Mammary epithelial cell (primary cell): ENCODE measurements around the gene KCND3.

ENCODE experiments used
- CTCF ChIP-seq, 2 donors: IDR thresholded peaks in 1 of 2; conservative IDR thresholded peaks in 1 of 2; 2 replicates each; pipeline ENCODE4 v1.5.1; 2011 to 2012; ENCODE audit warnings: inconsistent platforms in 2 of 2, low read length in 2 of 2, mild to moderate bottlenecking in 2 of 2, control low read depth in 1 of 2, low read depth in 1 of 2; ENCODE audit not compliant: insufficient read depth in 1 of 2; ENCODE audit errors: extremely low read depth in 1 of 2
- EZH2 ChIP-seq: IDR thresholded peaks from 2 replicates; pipeline ENCODE4 v1.6.1; 2012; ENCODE audit warnings: low read length, inconsistent platforms, borderline replicate concordance

- TF ChIP-seq CTCF (conservative IDR thresholded peaks at IDR 0.05 in 1 of 2, IDR thresholded peaks at IDR 0.05 in 1 of 2; ENCODE audit: extremely low read depth in 1 of 2, insufficient read depth in 1 of 2, low read depth in 1 of 2, low read length in 2 of 2) (no peak), EZH2 (no peak)
Observed at GRCh38 chr1:111814642-111815041, 174.8 kb downstream of the KCND3 start.
